Midbrain (tissue), 1 donor: ENCODE results near the gene PRKCH.
"Not testable (repeated sequence)": the region's sequence is repeated elsewhere in the genome, so short reads cannot be mapped to it uniquely, and the experiment has no call there.

Experiments used
- DNase-seq: peaks from one replicate; lab custom pipeline; 2025; lab: John Stamatoyannopoulos, UW

Gene PRKCH

DNA sequence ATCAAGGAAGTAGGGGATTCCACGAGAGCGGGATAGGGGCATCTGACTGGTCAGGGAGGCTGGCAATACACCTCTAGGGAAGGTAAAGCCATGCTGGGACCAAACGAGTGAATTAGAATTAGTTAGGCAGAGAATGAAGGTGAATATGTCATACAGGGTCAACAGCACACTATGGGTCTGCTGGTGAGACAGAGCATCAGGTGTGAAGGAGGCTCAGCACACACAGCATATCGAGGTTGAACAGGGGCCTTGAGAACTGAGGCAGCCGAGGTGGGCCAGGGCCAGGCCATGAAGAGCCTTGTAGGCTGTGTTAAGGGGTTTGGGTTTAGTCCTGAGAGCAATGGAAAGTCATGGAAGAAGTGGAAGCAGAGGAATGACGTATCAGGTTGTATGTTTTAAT, 137.8 kb downstream of the PRKCH start:
- DNase-seq, result no peak

DNA sequence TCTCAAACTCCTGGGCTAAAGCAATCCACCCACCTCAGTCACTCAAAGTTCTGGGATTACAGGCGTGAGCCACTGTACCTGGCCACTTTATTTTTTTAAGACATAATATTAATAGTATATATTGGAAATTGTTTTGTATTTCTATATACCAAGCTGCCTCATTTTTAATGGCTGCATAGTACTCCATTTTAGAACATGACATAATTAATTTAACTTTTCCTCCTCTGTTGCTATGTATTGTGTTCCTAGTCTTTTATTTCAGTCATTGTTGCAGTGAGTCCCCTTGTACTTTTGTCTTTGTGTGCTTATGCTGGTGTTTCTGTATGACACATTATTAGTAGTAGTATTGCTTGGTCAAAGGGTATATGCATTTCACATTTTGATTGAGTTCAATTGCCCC, 138.7 kb downstream of the PRKCH start:
- no peak for DNase-seq

- no peak for DNase-seq
Measured at GRCh38 chr14:61460718-61461611, 139.6 kb downstream of the PRKCH start.

DNA sequence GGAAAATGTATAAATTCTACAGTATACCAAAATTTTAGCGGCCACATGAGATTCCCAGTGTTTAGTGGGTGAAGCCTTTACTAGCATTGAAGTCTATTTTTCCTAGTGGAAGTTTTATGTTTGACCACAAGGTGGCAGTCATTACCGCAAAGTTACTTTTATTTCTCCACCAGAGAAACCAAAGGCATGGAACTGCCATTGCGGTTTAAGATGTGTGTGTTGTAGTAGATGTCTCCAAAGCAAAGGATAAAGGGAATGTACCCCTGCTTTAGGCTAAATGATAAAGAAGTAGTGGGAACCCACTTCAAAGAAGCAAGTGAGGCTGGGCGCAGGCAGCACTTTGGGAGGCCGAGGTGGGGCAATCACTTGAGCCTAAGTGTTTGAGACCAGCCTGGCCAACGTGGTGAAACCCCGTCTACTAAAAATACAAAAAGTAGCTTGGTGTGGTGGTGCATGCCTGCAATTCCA, 140.5 kb downstream of the PRKCH start:
- peak; percentile 86 for DNase-seq

DNA sequence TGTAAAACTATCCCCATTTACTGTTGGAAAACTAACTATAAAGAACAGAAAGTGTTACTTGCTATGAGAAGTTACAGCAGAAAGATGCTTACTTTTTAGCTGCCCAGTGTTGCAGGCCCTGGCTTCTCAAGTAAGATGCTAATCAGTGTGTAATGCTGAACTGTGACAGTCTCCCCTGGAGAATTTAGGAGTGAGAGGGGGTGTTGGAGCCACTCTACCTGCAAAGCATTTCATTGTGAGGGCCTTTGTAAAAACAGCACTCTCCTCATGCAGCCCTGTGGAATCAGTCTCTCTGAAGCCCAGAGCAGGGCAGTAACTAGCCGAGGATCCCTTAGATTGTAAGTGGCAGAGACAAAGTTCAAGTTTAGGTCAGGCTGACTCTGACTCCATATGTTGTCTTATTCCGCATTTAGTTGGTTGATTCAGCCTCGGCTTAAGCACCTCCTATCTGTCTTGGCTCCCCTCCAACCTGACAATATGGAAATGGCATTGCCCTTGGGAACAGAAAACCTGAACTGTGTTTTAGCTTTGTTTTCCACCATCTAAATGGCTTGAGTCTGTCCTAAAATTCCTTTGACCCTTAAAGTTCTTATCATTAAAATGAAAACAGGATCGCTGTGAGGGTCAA, 141.3 kb downstream of the PRKCH start:
- no peak for DNase-seq

GRCh38 chr14:61463664-61464285, 142.4 kb downstream of the PRKCH start:
- no peak for DNase-seq

DNA sequence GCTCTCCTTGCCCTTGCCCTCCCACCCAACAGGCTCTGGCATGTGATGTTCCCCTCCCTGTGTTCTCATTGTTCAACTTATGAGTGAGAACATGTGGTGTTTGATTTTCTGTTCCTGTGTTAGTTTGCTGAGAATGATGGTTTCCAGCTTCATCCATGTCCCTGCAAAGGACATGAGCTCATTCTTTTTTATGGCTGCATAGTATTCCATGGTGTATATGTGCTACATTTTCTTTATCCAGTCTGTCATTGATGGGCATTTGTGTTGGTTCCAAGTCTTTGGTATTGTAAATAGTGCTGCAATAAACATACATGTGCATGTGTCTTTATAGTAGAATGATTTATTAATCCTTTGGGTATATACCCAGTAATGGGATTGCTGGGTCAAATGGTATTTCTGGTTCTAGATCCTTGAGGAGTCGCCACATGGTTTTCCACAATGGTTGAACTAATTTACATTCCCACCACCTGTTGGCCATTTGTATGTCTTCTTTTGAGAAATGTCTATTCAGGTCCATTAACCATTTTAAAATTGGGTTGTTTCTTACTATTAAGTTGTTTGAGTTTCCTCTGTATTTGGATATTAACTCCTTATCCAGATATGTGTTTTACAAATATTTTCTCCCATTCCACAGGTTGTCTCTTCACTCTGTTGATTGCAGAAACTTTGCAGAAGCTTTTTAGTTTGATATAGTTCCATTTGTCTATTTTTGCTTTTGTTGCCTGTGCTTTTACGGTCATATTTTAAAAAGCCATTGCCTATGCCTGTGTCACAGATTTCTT, 143.4 kb downstream of the PRKCH start:
- DNase-seq, result not testable (repeated sequence)

DNA sequence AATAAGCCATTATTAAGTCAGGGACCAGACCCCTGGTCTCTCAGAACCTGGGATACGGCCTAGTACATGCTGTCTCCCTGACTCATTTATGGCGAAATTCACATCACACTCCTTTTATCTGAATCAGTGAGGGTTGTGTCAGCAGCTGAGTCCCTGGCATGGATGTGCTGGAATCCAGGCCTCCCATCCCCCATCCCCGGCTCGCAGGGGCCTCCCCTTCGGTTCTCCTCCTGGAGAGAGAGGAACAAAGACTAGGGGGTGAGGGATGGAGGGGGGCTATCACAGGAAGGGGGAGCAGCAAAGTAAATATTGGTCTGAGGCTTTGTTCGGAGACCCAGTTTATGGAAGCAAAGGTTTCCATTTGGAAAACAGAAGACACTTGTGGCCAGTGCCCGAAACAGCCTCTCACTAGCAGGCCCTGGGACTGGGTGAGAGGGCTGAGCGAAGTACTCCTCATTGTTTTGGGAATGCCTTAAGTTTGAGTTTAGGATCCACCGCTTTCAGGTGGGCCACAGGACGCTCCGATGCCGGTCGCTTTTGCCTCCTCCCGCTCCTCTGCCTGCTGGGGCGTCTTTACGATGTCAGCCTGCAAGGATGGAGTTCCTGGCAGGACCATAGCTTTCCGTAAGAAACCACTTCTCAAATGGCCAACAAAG, 145.0 kb downstream of the PRKCH start:
- DNase-seq, result no peak

DNA sequence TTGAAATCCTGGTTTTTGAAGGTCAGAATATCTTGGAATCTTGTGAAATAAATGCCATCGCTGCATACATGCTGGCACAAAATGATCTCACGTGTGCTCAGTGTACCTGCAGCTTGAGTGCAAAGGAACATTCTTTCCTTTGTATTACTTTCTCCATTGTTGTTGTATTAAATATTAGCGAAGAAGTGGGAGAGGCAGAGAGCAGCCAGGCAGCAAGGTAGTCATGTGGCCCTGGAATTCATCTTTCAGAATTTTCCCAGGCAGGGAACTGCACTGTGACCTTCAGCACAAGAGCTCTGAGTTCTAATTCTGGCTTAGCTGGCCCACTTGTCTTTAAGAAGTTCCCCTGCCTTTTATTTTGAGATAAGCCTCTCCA, 145.5 kb downstream of the PRKCH start:
- no peak for DNase-seq

GRCh38 chr14:61467296-61467695, 145.9 kb downstream of the PRKCH start:
- DNase-seq, result no peak

- DNase-seq, result peak; percentile 38
Measured at GRCh38 chr14:61468063-61468825, 146.9 kb downstream of the PRKCH start.

GRCh38 chr14:61469781-61470180, 148.4 kb downstream of the PRKCH start:
- DNase-seq, result no peak

DNA sequence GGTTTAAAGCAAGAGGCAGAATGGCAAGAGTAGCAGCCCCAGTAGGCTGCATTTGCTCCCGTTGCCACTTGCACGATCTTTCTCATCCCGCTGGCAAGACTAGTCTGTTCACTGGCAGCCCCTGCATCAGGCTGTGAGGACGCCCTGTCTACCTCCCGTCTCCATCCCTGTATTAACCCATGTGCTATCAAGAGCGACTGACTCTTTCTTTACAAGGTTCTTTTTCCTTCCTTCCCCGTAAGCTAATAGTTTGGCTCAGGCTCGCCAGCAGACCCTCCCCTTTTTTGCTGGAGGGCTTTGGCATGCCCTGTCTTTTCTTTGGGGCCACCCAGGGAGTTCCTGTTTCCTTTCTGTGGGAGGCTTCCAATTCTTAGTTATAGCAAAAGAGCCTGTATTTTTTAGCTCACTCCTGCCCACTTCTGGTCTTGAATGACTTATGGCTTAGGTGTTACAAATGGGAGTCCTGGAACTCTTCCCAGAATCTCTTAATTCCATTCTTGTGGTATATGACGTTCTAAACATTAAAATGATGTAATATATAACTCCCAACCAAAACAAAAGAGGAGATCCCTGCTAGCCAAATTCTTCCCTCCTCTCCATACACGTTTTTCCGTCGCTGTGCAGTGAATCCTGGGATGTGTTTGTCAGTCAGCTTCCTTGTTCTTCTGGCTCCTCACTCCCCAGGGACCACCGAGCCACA, 149.0 kb downstream of the PRKCH start:
- peak; percentile 33 for DNase-seq

DNA sequence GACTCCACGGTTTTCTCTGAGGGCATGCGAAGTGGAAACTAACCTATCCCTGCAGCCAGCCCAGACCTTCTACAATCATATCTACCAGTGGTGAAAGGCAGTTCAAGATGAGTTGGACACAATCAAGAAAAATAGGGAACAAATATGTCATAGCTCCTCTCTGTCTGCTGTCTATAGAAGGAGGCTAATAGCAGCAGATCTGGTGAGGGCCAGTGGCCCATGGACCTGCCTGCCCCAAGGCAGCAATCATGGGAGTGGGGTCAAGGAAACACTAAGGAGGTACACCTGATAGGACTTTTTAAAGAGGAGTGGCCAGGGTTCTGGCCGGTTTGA, 149.5 kb downstream of the PRKCH start:
- DNase-seq, result no peak

DNA sequence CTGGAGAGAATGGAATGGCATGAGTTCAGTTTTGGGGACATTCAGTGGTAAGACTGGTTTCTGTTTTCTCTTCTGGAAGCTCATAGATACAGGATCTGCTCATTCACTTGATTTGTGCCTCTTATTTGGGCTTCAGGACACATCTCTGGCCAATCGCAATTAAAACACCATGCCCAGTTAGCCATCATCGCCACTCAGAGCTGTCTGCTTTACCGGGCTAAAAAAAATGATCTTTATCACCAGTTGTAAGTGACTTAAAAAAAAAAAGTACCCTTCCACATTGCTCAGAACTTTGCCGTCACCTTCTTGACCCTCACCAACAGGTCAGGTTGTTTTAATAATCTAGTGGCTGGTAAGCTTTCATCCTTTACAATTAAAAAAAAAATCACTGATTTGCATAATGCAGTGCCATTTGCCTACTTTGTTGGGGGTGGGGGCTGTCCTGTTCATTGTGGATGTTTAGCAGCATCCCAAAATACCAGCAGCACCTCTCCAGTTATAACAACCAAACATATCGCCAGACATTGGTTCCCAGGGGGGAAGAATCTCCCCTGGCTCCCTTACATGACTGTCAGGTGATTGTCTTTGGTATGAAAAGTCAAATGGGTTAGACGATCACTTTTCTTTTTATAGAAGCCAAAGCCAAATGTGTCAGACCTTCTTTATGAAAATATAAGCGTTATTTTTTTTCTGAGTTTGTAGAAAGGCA, 150.1 kb downstream of the PRKCH start:
- DNase-seq, result no peak

DNA sequence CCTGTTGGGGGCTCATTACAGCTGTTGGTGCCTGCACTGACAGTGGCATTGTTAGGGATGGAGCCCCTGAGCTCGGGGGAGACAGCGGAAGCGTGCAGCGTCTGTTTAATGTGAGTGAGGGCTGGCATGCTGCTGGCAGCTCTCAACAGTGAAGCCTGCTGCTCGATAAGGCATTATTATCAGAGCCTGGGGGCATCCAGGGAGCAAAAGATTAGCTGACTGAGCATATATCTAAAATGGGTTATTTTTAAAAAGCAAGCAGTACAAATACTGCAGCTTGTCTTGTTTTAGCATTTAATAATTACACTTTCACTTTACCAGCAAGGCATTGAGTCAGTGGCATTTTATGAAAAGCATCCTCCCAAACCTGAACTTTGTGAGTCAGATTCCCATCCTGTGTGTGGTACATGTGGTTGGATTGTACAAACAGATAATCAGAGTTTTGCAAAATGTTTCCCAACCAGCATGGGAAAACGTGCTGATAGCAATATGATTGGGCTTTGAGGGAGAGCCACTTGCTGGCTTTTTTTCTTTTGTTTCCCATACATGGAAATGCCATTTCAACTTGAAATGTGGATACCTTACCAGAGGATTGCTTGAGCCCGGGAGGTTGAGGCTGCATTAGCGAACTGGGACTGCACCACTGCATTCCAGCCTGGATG, 150.8 kb downstream of the PRKCH start:
- DNase-seq, result peak; percentile 35

DNA sequence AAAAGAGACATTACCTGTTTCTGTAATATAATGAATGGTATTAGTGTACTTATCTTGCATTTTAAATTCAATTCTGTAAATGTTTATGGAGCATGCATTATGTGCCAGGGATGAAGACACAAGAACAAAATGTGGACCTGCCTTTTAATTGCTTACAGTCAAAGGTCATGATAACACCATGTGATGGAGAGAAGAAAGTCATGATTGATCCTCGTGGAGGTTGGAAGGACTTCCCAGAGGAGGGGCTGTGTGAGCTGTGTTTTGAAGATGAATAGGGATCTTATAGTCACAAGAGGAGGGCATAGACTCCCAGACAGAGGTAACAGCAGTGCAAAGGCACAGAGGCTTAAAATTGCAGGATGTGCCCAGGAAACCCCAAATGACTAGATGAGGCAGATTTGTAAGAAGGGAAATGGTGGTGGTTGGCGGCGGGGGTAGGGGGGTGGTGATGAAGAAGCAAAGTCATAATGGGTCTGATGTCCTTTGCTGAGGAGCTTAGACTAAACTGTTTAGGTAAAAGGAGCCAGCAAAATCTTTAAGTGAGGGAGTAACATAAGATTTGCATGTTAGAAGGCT, 151.5 kb downstream of the PRKCH start:
- DNase-seq, result no peak

DNA sequence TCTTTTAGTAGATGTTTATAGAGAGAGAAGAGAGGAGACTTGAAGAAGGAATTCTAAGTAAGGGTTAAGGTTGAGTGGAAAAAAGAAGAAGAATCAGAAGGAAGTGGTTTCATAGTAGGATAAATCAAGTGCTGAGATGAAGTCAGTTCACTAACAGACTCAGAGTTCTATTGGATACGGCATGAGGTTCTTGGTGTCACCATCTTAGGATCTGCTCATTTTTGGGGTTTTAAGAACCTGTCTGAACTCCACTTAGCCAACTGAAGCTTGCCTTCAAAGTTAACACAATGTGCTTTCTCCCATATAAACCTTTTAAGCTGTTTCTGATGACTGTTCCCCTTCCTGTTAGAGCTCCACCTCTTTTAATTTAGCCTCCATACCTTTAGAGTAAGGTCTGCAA, 152.6 kb downstream of the PRKCH start:
- no peak for DNase-seq

- no peak for DNase-seq
Measured at GRCh38 chr14:61474701-61475100, 153.3 kb downstream of the PRKCH start.
